H9 (cell line): ENCODE measurements around the gene MYADM. TPM values are rescaled to one million over a fixed set of nuclear protein-coding genes. Genes with fewer than 3 reads are reported as not detected.

Experiments
- DNase-seq: peaks from one replicate; pipeline ENCODE4 v3.0.0-alpha.2; 2017
- H2AFZ ChIP-seq: one replicate; pipeline ENCODE4 v1.6.1; 2013; ENCODE audit warnings: mild to moderate bottlenecking, low read length, control low read depth, moderate library complexity
- H2AK5ac ChIP-seq: 2 replicates; pipeline ENCODE4 v1.6.1; 2013; ENCODE audit warnings: low read length, control low read depth, mixed read lengths; ENCODE audit not compliant: insufficient read length
- H2BK120ac ChIP-seq: one replicate; pipeline ENCODE4 v1.6.1; 2013; ENCODE audit warnings: low read depth, mild to moderate bottlenecking, low read length, control low read depth, inconsistent platforms; ENCODE audit not compliant: poor library complexity, severe bottlenecking
- H2BK12ac ChIP-seq: 2 replicates; pipeline ENCODE4 v1.6.1; 2013; ENCODE audit warnings: low read length, control low read depth, mixed read lengths, low read depth; ENCODE audit not compliant: insufficient read length
- H2BK15ac ChIP-seq: 2 replicates; pipeline ENCODE4 v1.6.1; 2013; ENCODE audit warnings: low read depth, low read length, control low read depth
- H2BK20ac ChIP-seq: one replicate; pipeline ENCODE4 v1.6.1; 2013; ENCODE audit warnings: low read depth, mild to moderate bottlenecking, low read length, control low read depth, inconsistent platforms; ENCODE audit not compliant: poor library complexity, severe bottlenecking
- H2BK5ac ChIP-seq: 2 replicates; pipeline ENCODE4 v1.6.1; 2013; ENCODE audit warnings: low read length, control low read depth, mixed read lengths; ENCODE audit not compliant: insufficient read length
- H3K14ac ChIP-seq: 2 replicates; pipeline ENCODE4 v1.6.1; 2013; ENCODE audit warnings: low read length, control low read depth; ENCODE audit not compliant: insufficient read depth
- H3K18ac ChIP-seq: 2 replicates; pipeline ENCODE4 v1.6.1; 2013; ENCODE audit warnings: low read depth, mild to moderate bottlenecking, mixed read lengths, low read length, control low read depth; ENCODE audit not compliant: insufficient read length
- H3K23ac ChIP-seq: 2 replicates; pipeline ENCODE4 v1.6.1; 2013; ENCODE audit warnings: low read length, control low read depth, mixed read lengths, low read depth; ENCODE audit not compliant: insufficient read length
- H3K23me2 ChIP-seq: 2 replicates; pipeline ENCODE4 v1.6.1; 2013; ENCODE audit warnings: low read depth, mild to moderate bottlenecking, mixed read lengths, low read length, control low read depth; ENCODE audit not compliant: insufficient read length, poor library complexity, severe bottlenecking
- H3K27ac ChIP-seq: 2 replicates; pipeline ENCODE4 v1.5.1; 2013; ENCODE audit warnings: low read length, control low read depth, mixed read lengths, low read depth; ENCODE audit not compliant: insufficient read length
- H3K27me3 ChIP-seq: 2 replicates; pipeline ENCODE4 v1.6.1; 2013; ENCODE audit warnings: low read length, control low read depth, inconsistent platforms; ENCODE audit not compliant: insufficient read depth
- H3K4ac ChIP-seq: 2 replicates; pipeline ENCODE4 v1.6.1; 2013; ENCODE audit warnings: low read depth, mild to moderate bottlenecking, control low read depth, inconsistent platforms, low read length, moderate library complexity
- H3K4me1 ChIP-seq: 2 replicates; pipeline ENCODE4 v1.6.1; 2013; ENCODE audit warnings: low read length, control low read depth, inconsistent platforms; ENCODE audit not compliant: insufficient read depth
- H3K4me2 ChIP-seq: 2 replicates; pipeline ENCODE4 v1.6.1; 2013; ENCODE audit warnings: low read length, control low read depth, mixed read lengths; ENCODE audit not compliant: insufficient read length, insufficient read depth
- H3K56ac ChIP-seq: 2 replicates; pipeline ENCODE4 v1.6.1; 2013; ENCODE audit warnings: low read depth, mild to moderate bottlenecking, mixed read lengths, low read length, control low read depth; ENCODE audit not compliant: insufficient read length
- H3K79me1 ChIP-seq: 2 replicates; pipeline ENCODE4 v1.6.1; 2013; ENCODE audit warnings: low read depth, mild to moderate bottlenecking, moderate library complexity, low read length, control low read depth, inconsistent platforms; ENCODE audit not compliant: insufficient read depth, poor library complexity, severe bottlenecking
- H3K79me2 ChIP-seq: 2 replicates; pipeline ENCODE4 v1.6.1; 2013; ENCODE audit warnings: low read length, control low read depth, inconsistent platforms; ENCODE audit not compliant: insufficient read depth
- H3K9ac ChIP-seq: 2 replicates; pipeline ENCODE4 v1.6.1; 2013; ENCODE audit warnings: low read length, control low read depth, mixed read lengths; ENCODE audit not compliant: insufficient read length; ENCODE audit errors: extremely low read depth
- H3K9me3 ChIP-seq: one replicate; pipeline ENCODE4 v1.6.1; 2013; ENCODE audit warnings: low read depth, low read length, inconsistent platforms; ENCODE audit not compliant: control insufficient read depth
- H3T11ph ChIP-seq: one replicate; pipeline ENCODE4 v1.6.1; 2013; ENCODE audit warnings: mild to moderate bottlenecking, low read length, control low read depth, inconsistent platforms
- H4K20me1 ChIP-seq: one replicate; pipeline ENCODE4 v1.6.1; 2013; ENCODE audit not compliant: control insufficient read depth, insufficient read length, insufficient read depth
- H4K5ac ChIP-seq: 2 replicates; pipeline ENCODE4 v1.6.1; 2013; ENCODE audit warnings: low read depth, mild to moderate bottlenecking, mixed read lengths, low read length, control low read depth; ENCODE audit not compliant: insufficient read length
- H4K8ac ChIP-seq: replicated peaks from 2 replicates; pipeline ENCODE4 v1.6.1; 2013; ENCODE audit warnings: low read length, control low read depth, mixed read lengths, low read depth; ENCODE audit not compliant: insufficient read length
- H4K91ac ChIP-seq: 2 replicates; pipeline ENCODE4 v1.6.1; 2013; ENCODE audit warnings: low read depth, mild to moderate bottlenecking, moderate library complexity, mixed read lengths, low read length, control low read depth; ENCODE audit not compliant: insufficient read length
- H3K27ac Mint-ChIP-seq, 3 experiments: 2 replicates in 2 of 3; 3 replicates in 1 of 3; pipeline ENCODE4 v1.8.0; 2020 to 2021; ENCODE audit warnings: mixed read lengths in 3 of 3, mild to moderate bottlenecking in 1 of 3, moderate library complexity in 1 of 3
- H3K27me3 Mint-ChIP-seq: 2 replicates; pipeline ENCODE4 v1.8.0; 2021; ENCODE audit warnings: low read depth, mild to moderate bottlenecking, moderate library complexity, mixed read lengths
- H3K36me3 Mint-ChIP-seq, 3 experiments: 2 replicates in 2 of 3; 3 replicates in 1 of 3; pipeline ENCODE4 v1.8.0; 2020 to 2021; ENCODE audit warnings: low read depth in 3 of 3, mixed read lengths in 3 of 3; ENCODE audit not compliant: insufficient read depth in 1 of 3
- H3K4me1 Mint-ChIP-seq, 2 experiments: 2 replicates each; pipeline ENCODE4 v1.8.0; 2020; ENCODE audit warnings: mixed read lengths in 2 of 2
- H3K4me3 Mint-ChIP-seq, 2 experiments: 2 replicates in 1 of 2; 3 replicates in 1 of 2; pipeline ENCODE4 v1.8.0; 2020 to 2021; ENCODE audit warnings: mild to moderate bottlenecking in 2 of 2, mixed read lengths in 2 of 2, moderate library complexity in 1 of 2
- H3K9me3 Mint-ChIP-seq, 2 experiments: 2 replicates in 1 of 2; 3 replicates in 1 of 2; pipeline ENCODE4 v1.8.0; 2020; ENCODE audit warnings: mild to moderate bottlenecking in 2 of 2, mixed read lengths in 2 of 2, moderate library complexity in 1 of 2
- WGBS: extraction: QIAGEN DNeasy Blood & Tissue Kit; methylation state at CpG from one replicate; pipeline ENCODE4 v1.1.7; 2013; ENCODE audit warnings: missing lambda C conversion rate, low lambda C conversion rate, mixed read lengths; ENCODE audit not compliant: insufficient read length; ENCODE audit errors: extremely low coverage; 5-methylcytosine and 5-hydroxymethylcytosine counted together
- total RNA-seq: library from RNA; stranded (reverse); gene quantifications from 2 replicates; pipeline ENCODE4 v1.2.1, GENCODE V29; 2021
- TF ChIP-seq, protein P1 (sequence below): fragments of 200-600 bp; sonication (generic); conservative IDR thresholded peaks from 3 replicates; pipeline ENCODE4 v1.8.0; 2021; ENCODE audit warnings: antibody characterized with exemption, mild to moderate bottlenecking

Gene MYADM
- total RNA-seq, 1 experiment from 2014 or later: 116 TPM

DNA sequence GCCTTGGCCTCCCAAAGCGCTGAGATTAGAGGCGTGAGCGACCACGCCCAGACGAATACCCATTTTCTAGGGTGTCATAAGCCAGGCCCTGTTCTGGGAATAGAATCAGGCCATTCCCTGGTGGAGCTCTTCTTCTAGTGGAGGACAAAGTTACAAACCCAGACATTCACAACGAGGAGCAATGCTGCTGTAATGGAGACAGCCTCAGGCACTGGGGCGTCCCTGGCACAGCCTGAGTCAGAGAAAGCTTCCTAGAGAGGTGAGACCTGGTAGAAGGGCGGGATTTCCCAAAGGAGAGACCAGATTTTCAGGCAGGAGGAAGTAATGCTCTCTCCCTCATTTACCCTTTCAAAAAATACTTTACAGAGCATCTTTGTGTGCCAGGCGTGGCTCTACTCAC lies 27.0 kb downstream of the MYADM start:
- peaks cover 3 to 7% (median 4%) of the 10 kb centered on the region in 3 experiments; a peak in 4 of 7 replicates for H3K36me3 Mint-ChIP-seq
- Histone ChIP-seq H3K18ac (no peak overlapping the region), H3K9me3 (no peaks in the 10 kb centered on the region), H2BK15ac (no peak overlapping the region), H3K14ac (no peak overlapping the region), H2AFZ (no peak overlapping the region), H3K4me1 (0 out of 2 replicates have a peak, but pooled peaks cover 3% of the 10 kb centered on the region), H3K4ac (no peak overlapping the region), H4K8ac (no peak overlapping the region), H3K79me2 (no peaks in the 10 kb centered on the region), H4K5ac (no peak overlapping the region), H2BK5ac (no peak overlapping the region), H3K23ac (no peak overlapping the region), H2AK5ac (no peak overlapping the region), H3K56ac (no peak overlapping the region), H2BK20ac (no peak overlapping the region), H4K91ac (no peak overlapping the region), H4K20me1 (no peaks in the 10 kb centered on the region), H3K79me1 (no peaks in the 10 kb centered on the region), H3K23me2 (peaks cover 6% of the 10 kb centered on the region), H2BK120ac (no peak overlapping the region), H3T11ph (no peak overlapping the region), H3K27me3 (no peaks in the 10 kb centered on the region), H2BK12ac (no peak overlapping the region), H3K27ac (no peak overlapping the region), H3K9ac (no peak overlapping the region), H3K4me2 (no peak overlapping the region)
- peaks cover 12% of the 10 kb centered on the region for H3K27me3 Mint-ChIP-seq
- no CpG with 5 or more reads among the region's 9 CpGs for WGBS
- H3K27ac Mint-ChIP-seq: peak overlapping the region in 1 of 3 experiments; percentile 14; a peak in 1 of 7 replicates
- no peaks in the 10 kb centered on the region; a peak in 1 of 5 replicates for H3K9me3 Mint-ChIP-seq
- peaks cover 38 to 60% of the 10 kb centered on the region in 2 experiments for H3K4me1 Mint-ChIP-seq
- H3K4me3 Mint-ChIP-seq: no peak overlapping the region
- TF ChIP-seq, protein P1, sequence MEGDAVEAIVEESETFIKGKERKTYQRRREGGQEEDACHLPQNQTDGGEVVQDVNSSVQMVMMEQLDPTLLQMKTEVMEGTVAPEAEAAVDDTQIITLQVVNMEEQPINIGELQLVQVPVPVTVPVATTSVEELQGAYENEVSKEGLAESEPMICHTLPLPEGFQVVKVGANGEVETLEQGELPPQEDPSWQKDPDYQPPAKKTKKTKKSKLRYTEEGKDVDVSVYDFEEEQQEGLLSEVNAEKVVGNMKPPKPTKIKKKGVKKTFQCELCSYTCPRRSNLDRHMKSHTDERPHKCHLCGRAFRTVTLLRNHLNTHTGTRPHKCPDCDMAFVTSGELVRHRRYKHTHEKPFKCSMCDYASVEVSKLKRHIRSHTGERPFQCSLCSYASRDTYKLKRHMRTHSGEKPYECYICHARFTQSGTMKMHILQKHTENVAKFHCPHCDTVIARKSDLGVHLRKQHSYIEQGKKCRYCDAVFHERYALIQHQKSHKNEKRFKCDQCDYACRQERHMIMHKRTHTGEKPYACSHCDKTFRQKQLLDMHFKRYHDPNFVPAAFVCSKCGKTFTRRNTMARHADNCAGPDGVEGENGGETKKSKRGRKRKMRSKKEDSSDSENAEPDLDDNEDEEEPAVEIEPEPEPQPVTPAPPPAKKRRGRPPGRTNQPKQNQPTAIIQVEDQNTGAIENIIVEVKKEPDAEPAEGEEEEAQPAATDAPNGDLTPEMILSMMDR: no peak
- DNase-seq: no peak
